ENCODE results near the gene HOXB8. TPM values are rescaled to one million over a fixed set of nuclear protein-coding genes. Genes with fewer than 3 reads are reported as not detected.

Gene HOXB8
- total RNA-seq, 1 experiment from 2014 or later = 0.70 TPM

DNA sequence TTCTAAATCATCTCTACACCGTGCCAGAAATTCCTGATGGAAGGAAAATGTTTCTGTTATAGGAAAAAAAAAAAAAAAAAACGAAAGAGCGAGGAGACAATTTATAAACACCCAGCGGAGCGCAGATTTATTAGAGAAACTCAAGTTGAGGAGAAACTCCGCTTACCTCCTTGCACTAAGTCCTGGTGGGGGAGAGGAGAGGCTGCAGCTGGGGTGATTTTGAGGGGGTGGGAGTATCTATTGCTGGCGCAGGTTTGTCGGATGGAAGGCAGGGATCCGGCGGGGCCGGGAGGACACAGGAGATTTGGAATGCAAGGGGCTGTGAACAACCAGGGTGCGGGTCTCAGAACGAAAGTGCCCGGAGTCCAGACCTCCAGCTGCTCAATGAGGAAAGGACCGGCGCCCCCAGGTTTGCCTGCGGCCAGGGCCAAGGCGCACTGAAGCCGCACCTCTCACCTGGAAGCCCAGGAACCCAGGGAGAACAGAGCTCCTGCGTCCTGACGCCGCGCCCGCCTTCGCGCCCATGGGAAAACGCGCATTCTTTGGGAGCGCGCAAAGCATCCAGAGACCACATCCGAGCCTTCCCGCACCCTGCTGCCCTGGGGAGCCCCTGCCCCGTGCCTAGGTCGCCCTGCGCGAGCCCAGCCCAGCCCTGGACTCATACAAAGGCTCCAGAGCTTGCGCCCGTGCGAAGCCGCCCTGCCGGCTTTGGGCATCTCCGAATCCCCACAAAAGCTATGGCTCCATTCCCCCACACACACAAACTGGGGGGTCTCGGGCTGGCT, 2.6 kb upstream of the HOXB8 start:
- POLR2A ChIA-PET (ENCODE audit: unreplicated experiment) = no interaction called here
- no TSS peak for BruUV-seq (replicated peaks)

DNA sequence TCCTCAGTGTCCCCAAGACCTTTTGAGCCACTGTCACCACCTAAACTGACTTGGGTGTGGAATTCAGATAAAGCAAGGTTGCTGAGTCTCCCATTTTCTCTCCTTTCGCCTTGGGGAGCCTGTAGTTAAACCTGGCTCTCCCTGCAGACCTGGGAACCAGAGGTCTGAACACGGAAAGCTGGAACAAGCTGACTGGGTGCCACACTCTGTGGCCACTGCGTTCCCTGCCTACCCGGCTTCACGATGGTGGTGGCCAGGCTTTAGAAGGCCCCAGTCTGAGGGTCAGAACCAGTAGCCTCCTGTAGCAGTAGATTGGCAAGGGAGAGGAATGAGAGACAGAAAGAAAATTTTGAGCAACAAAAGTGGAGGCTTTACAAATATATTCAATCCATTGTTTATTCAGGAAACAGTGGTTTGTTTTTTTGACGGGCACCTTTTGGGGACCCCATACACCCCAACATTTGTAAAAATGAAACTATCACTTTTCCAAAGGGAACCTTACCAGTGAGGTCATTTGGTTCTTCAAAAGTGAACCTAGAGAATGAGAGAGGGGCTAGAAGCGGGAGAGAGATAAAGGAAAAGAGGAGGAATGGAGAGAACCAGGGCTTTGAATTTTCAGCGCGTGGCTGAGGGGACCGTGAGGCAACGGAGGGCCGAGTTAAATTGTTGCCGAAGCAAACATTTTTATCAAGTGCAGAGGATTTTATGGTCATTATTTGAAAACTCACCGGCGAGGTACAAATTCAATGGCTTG, 1.8 kb upstream of the HOXB8 start:
- Histone ChIP-seq H3K79me2 (ENCODE audit: low read depth) (no peaks in the 10 kb centered on the region), H3K4me1 (replicated peaks; ENCODE audit: insufficient read depth) (peaks cover 9% of the 10 kb centered on the region; the same call in 1 of the 2 replicates), H4K20me1 (ENCODE audit: insufficient read depth) (no peaks in the 10 kb centered on the region), H3K36me3 (ENCODE audit: low read depth) (no peaks in the 10 kb centered on the region), H3K9me2 (ENCODE audit: insufficient read depth) (no peaks in the 10 kb centered on the region), H3F3A (ENCODE audit: insufficient read depth, low read depth) (no peaks in the 10 kb centered on the region), H3K27ac (no peak overlapping the region), H3K4me2 (no peak overlapping the region), H3K9me3 (ENCODE audit: insufficient read depth, low read depth) (no peaks in the 10 kb centered on the region), H2AFZ (no peak overlapping the region), H3K27me3 (ENCODE audit: insufficient read depth, low read depth) (no peaks in the 10 kb centered on the region), H3K4me3 (no peak overlapping the region)
- no peak for TF ChIP-seq EZH2 (IDR thresholded peaks at IDR 0.05; ENCODE audit: low read depth)
- TF ChIP-seq, protein P1, sequence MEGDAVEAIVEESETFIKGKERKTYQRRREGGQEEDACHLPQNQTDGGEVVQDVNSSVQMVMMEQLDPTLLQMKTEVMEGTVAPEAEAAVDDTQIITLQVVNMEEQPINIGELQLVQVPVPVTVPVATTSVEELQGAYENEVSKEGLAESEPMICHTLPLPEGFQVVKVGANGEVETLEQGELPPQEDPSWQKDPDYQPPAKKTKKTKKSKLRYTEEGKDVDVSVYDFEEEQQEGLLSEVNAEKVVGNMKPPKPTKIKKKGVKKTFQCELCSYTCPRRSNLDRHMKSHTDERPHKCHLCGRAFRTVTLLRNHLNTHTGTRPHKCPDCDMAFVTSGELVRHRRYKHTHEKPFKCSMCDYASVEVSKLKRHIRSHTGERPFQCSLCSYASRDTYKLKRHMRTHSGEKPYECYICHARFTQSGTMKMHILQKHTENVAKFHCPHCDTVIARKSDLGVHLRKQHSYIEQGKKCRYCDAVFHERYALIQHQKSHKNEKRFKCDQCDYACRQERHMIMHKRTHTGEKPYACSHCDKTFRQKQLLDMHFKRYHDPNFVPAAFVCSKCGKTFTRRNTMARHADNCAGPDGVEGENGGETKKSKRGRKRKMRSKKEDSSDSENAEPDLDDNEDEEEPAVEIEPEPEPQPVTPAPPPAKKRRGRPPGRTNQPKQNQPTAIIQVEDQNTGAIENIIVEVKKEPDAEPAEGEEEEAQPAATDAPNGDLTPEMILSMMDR (conservative IDR thresholded peaks at IDR 0.05) = no peak
- intact Hi-C loops (cut with micrococcal nuclease; ENCODE audit: unreplicated experiment) = loop anchor here (5.0 to 10.0 kb wide), 4 partner anchors 265 to 672 kb away; partner anchors contain the start of gene PNPO
- DNase-seq = no peak
- ChIA-PET POLR2A (ENCODE audit: unreplicated experiment) (no interaction called here), CTCF (no interaction called here)
- BruUV-seq (replicated peaks) = no TSS peak

More for the DNA sequence above, 2.6 kb upstream of the HOXB8 start:
- Histone ChIP-seq H3K79me2 (ENCODE audit: low read depth) (no peaks in the 10 kb centered on the region), H3K27ac (no peak overlapping the region), H3K36me3 (ENCODE audit: low read depth) (no peaks in the 10 kb centered on the region), H3K4me2 (no peak overlapping the region), H2AFZ (no peak overlapping the region), H3K4me3 (no peak overlapping the region), H3F3A (ENCODE audit: insufficient read depth, low read depth) (no peaks in the 10 kb centered on the region), H3K9me2 (ENCODE audit: insufficient read depth) (no peaks in the 10 kb centered on the region), H3K27me3 (ENCODE audit: insufficient read depth, low read depth) (no peaks in the 10 kb centered on the region), H3K4me1 (replicated peaks; ENCODE audit: insufficient read depth) (peaks cover 9% of the 10 kb centered on the region; the same call in 1 of the 2 replicates), H3K9me3 (ENCODE audit: insufficient read depth, low read depth) (no peaks in the 10 kb centered on the region), H4K20me1 (ENCODE audit: insufficient read depth) (no peaks in the 10 kb centered on the region)
- CTCF ChIA-PET = interaction anchor here (1.1 kb wide), 1 partner anchor 402 kb away, joined by 3 read pairs; no protein-coding TSS in a partner anchor
- no peak for DNase-seq
- TF ChIP-seq, protein P1 (conservative IDR thresholded peaks at IDR 0.05) = no peak
- no peak for TF ChIP-seq EZH2 (IDR thresholded peaks at IDR 0.05; ENCODE audit: low read depth)
- intact Hi-C loops (cut with micrococcal nuclease; ENCODE audit: unreplicated experiment) = loop anchor here (1.0 to 10.0 kb wide), 8 partner anchors 265 to 673 kb away; partner anchors contain the start of gene PNPO

DNA sequence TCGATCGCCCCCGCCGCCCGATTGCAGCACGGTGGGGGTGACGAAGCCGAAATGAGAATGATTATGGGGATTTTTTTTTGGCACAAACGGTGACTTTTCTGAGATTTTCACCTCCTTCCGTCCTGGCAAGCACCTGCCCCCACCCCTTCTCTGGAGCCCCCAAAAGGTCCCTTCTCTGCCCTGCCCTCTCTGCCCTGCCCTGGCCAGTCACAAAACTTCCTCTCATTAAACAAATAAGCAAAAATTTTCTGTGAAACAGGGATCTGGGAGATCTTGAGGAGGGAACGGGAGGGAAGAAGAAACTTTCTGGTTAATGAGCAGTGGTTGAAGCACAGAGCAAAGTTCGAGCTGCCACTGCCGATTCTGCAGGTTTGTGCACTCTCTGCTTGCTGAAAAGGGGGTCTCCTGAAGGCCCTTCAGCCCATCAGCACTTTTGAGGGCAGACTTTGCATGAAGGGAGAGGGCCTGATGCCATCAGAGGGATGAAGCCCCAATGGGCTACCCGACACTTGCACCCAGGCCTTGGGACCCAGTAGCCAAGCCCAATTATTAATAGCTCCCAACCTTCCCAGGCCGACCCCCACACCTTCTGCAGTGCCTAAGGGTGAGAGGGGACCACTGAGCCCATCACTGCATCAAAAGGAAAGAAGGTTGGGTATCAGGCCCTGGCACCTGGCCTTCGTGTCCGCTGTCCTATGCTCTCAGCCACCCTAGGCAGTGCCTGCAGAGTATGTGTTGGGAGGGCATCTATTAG, 1.0 kb upstream of the HOXB8 start:
- H3K4me2 ChIP-seq = no peak overlapping the region
- no peaks in the 10 kb centered on the region for H3K9me2 ChIP-seq (ENCODE audit: insufficient read depth)
- ChIA-PET POLR2A (ENCODE audit: unreplicated experiment) (no interaction called here), CTCF (no interaction called here)
- intact Hi-C loops (cut with micrococcal nuclease; ENCODE audit: unreplicated experiment) = loop anchor here (5.0 to 10.0 kb wide), 4 partner anchors 264 to 671 kb away; partner anchors contain the start of gene PNPO
- H3K4me1 ChIP-seq (replicated peaks; ENCODE audit: insufficient read depth) = peaks cover 9% of the 10 kb centered on the region; the same call in 1 of the 2 replicates
- H3K27ac ChIP-seq = no peak overlapping the region
- H3K36me3 ChIP-seq (ENCODE audit: low read depth) = no peaks in the 10 kb centered on the region
- H3K4me3 ChIP-seq = no peak overlapping the region
- no peaks in the 10 kb centered on the region for H3K79me2 ChIP-seq (ENCODE audit: low read depth)
- no peaks in the 10 kb centered on the region for H3F3A ChIP-seq (ENCODE audit: insufficient read depth, low read depth)
- H4K20me1 ChIP-seq (ENCODE audit: insufficient read depth) = no peaks in the 10 kb centered on the region
- no peak overlapping the region for H2AFZ ChIP-seq
- TF ChIP-seq EZH2 (IDR thresholded peaks at IDR 0.05; ENCODE audit: low read depth) = no peak
- TF ChIP-seq, protein P1 (conservative IDR thresholded peaks at IDR 0.05) = no peak
- no peaks in the 10 kb centered on the region for H3K9me3 ChIP-seq (ENCODE audit: insufficient read depth, low read depth)
- no peak for DNase-seq
- no TSS peak for BruUV-seq (replicated peaks)
- H3K27me3 ChIP-seq (ENCODE audit: insufficient read depth, low read depth) = no peaks in the 10 kb centered on the region
